DOHH2 (cell line): ENCODE data around the gene VPS4A.
"Not testable (repeated sequence)": the region's sequence is repeated elsewhere in the genome, so short reads cannot be mapped to it uniquely, and the experiment has no call there.

ENCODE experiments used
- H3F3A ChIP-seq: fragments of 200-600 bp; sonication (generic), shearing (Covaris generic); 2 replicates; pipeline ENCODE4 v1.6.0; 2016; ENCODE audit warnings: antibody characterized with exemption, mild to moderate bottlenecking; ENCODE audit not compliant: control insufficient read depth, insufficient read depth
- H3K27ac ChIP-seq: fragments of 200-600 bp; sonication (generic); 2 replicates; pipeline ENCODE4 v1.5.1; 2014; ENCODE audit warnings: low read depth, mild to moderate bottlenecking, low read length, moderate library complexity
- H3K27me3 ChIP-seq: fragments of 200-600 bp; sonication (generic); 2 replicates; pipeline ENCODE4 v1.6.1; 2014; ENCODE audit warnings: mild to moderate bottlenecking, low read length, mixed read lengths; ENCODE audit not compliant: control insufficient read depth
- H3K36me3 ChIP-seq: fragments of 200-600 bp; sonication (generic); 2 replicates; pipeline ENCODE4 v1.6.1; 2014; ENCODE audit warnings: mild to moderate bottlenecking, low read length, moderate library complexity, mixed read lengths; ENCODE audit not compliant: control insufficient read depth
- H3K4me1 ChIP-seq: fragments of 200-600 bp; sonication (generic); 2 replicates; pipeline ENCODE4 v1.6.1; 2014; ENCODE audit warnings: mild to moderate bottlenecking, low read length, mixed read lengths; ENCODE audit not compliant: control insufficient read depth
- H3K4me2 ChIP-seq: fragments of 200-600 bp; sonication (generic); 2 replicates; pipeline ENCODE4 v1.6.0; 2014; ENCODE audit warnings: mild to moderate bottlenecking, low read length, moderate library complexity
- H3K4me3 ChIP-seq: fragments of 200-600 bp; sonication (generic); 2 replicates; pipeline ENCODE4 v1.5.1; 2014; ENCODE audit warnings: mild to moderate bottlenecking, low read length, mixed read lengths
- H3K79me2 ChIP-seq: fragments of 200-600 bp; sonication (generic); 2 replicates; pipeline ENCODE4 v1.6.1; 2014; ENCODE audit warnings: mild to moderate bottlenecking, low read length, mixed read lengths; ENCODE audit not compliant: control insufficient read depth
- H3K9me2 ChIP-seq: fragments of 200-600 bp; sonication (generic); replicated peaks from 2 replicates; pipeline ENCODE4 v1.6.1; 2014; ENCODE audit warnings: mild to moderate bottlenecking, low read length, mixed read lengths; ENCODE audit not compliant: control insufficient read depth
- H3K9me3 ChIP-seq: fragments of 200-600 bp; sonication (generic); 2 replicates; pipeline ENCODE4 v1.6.1; 2014; ENCODE audit warnings: antibody characterized with exemption, low read length, mixed read lengths; ENCODE audit not compliant: control insufficient read depth, insufficient read depth
- H4K20me1 ChIP-seq: fragments of 200-600 bp; sonication (generic); 2 replicates; pipeline ENCODE4 v1.6.0; 2014; ENCODE audit warnings: low read depth, mild to moderate bottlenecking, antibody characterized with exemption, low read length, moderate library complexity; ENCODE audit not compliant: control insufficient read depth, insufficient read depth
- CTCF ChIP-seq: fragments of 200-600 bp; sonication (generic); IDR thresholded peaks from one replicate; pipeline ENCODE4 v1.5.1; 2014; ENCODE audit warnings: antibody characterized with exemption, mild to moderate bottlenecking, low read depth, low read length; ENCODE audit not compliant: poor library complexity, severe bottlenecking
- EZH2phosphoT487 ChIP-seq: fragments of 200-600 bp; sonication (generic); IDR thresholded peaks from 2 replicates; pipeline ENCODE4 v1.6.1; 2017; ENCODE audit warnings: borderline replicate concordance, mild to moderate bottlenecking, antibody characterized with exemption, low read length, moderate library complexity, mixed read lengths

VPS4A gene

GRCh38 chr16:69283851-69284250 is 27.3 kb upstream of the VPS4A start:
- Histone ChIP-seq H3K36me3 (peaks cover 8% of the 10 kb centered on the region), H3K4me1 (no peaks in the 10 kb centered on the region), H3K9me3 (no peaks in the 10 kb centered on the region), H4K20me1 (no peaks in the 10 kb centered on the region), H3K27ac (no peak overlapping the region), H3F3A (peaks cover 5% of the 10 kb centered on the region; the same call in 1 of the 2 replicates), H3K4me3 (no peak overlapping the region), H3K9me2 (no peaks in the 10 kb centered on the region), H3K27me3 (no peaks in the 10 kb centered on the region), H3K4me2 (no peak overlapping the region), H3K79me2 (no peaks in the 10 kb centered on the region)
- TF ChIP-seq CTCF (no peak), EZH2phosphoT487 (no peak)

DNA sequence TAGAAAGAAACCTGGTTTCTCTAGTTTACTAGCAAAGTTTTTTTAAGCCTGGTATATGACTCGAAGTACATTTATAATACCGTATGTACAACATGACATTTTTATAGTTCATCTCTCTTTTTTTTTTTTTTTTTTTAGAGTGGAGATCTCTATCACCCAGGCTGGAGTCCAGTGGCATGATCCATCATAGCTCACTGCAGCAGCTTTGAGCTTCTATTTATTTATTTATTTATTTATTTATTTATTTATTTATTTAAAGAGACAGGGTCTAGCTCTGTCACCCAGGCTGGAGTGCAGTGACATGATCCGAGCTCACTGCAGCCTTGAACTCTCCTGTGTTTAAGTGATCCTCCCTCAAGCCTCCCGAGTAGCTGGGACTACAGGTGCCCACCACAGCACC is 25.9 kb upstream of the VPS4A start:
- peaks cover 5% of the 10 kb centered on the region; the same call in 1 of the 2 replicates for H3F3A ChIP-seq
- H3K27ac ChIP-seq, result no peak overlapping the region
- H3K27me3 ChIP-seq, result no peaks in the 10 kb centered on the region
- no peak for TF ChIP-seq EZH2phosphoT487
- TF ChIP-seq CTCF, result no peak
- H3K9me2 ChIP-seq, result no peaks in the 10 kb centered on the region
- no peaks in the 10 kb centered on the region for H3K4me1 ChIP-seq
- H3K9me3 ChIP-seq, result no peaks in the 10 kb centered on the region
- no peak overlapping the region for H3K4me3 ChIP-seq
- H3K79me2 ChIP-seq, result no peaks in the 10 kb centered on the region
- H3K4me2 ChIP-seq, result no peak overlapping the region
- H3K36me3 ChIP-seq, result peaks cover 8% of the 10 kb centered on the region
- H4K20me1 ChIP-seq, result no peaks in the 10 kb centered on the region

GRCh38 chr16:69286941-69287713 is 24.0 kb upstream of the VPS4A start:
- Histone ChIP-seq H3F3A (peaks cover 4% of the 10 kb centered on the region; the same call in 1 of the 2 replicates), H3K27ac (no peak overlapping the region), H3K79me2 (no peaks in the 10 kb centered on the region), H3K36me3 (peaks cover 8% of the 10 kb centered on the region), H3K4me3 (no peak overlapping the region), H4K20me1 (no peaks in the 10 kb centered on the region), H3K9me3 (no peaks in the 10 kb centered on the region), H3K9me2 (no peaks in the 10 kb centered on the region), H3K27me3 (no peaks in the 10 kb centered on the region), H3K4me2 (no peak overlapping the region), H3K4me1 (no peaks in the 10 kb centered on the region)
- TF ChIP-seq EZH2phosphoT487, result no peak
- TF ChIP-seq CTCF, result peak; percentile 45

- H3K9me2 ChIP-seq, H3K4me1 ChIP-seq, H3K4me3 ChIP-seq, H3K36me3 ChIP-seq, H3K27me3 ChIP-seq, H3K79me2 ChIP-seq, H3K27ac ChIP-seq, H3F3A ChIP-seq, H4K20me1 ChIP-seq, H3K4me2 ChIP-seq, H3K9me3 ChIP-seq: not testable (repeated sequence)
Observed at GRCh38 chr16:69291657-69292056, 19.5 kb upstream of the VPS4A start.
